Sigmoid colon (tissue), 4 donors: ENCODE data around the gene SOCS1.
"Not testable (repeated sequence)": the region's sequence is repeated elsewhere in the genome, so short reads cannot be mapped to it uniquely, and the experiment has no call there.

ENCODE experiments used
- CTCF ChIP-seq, 4 experiments: fragments of 450-650 bp in 3 of 4; fragments of 200-600 bp in 1 of 4; IDR thresholded peaks; one replicate each; pipeline ENCODE4 v1.5.1; 2016 to 2019; ENCODE audit warnings: antibody characterized with exemption in 4 of 4, mild to moderate bottlenecking in 3 of 4, moderate library complexity in 2 of 4
- POLR2A ChIP-seq, 2 donors: fragments of 450-650 bp; IDR thresholded peaks; one replicate each; pipeline ENCODE4 v1.6.1; 2016; ENCODE audit warnings: antibody characterized with exemption in 2 of 2, mild to moderate bottlenecking in 2 of 2, moderate library complexity in 2 of 2
- POLR2AphosphoS5 ChIP-seq, 4 donors: sonication (generic); formaldehyde crosslinking; IDR thresholded peaks; one replicate each; pipeline ENCODE4 v1.6.1; 2017; ENCODE audit warnings: antibody characterized with exemption in 4 of 4

DNA sequence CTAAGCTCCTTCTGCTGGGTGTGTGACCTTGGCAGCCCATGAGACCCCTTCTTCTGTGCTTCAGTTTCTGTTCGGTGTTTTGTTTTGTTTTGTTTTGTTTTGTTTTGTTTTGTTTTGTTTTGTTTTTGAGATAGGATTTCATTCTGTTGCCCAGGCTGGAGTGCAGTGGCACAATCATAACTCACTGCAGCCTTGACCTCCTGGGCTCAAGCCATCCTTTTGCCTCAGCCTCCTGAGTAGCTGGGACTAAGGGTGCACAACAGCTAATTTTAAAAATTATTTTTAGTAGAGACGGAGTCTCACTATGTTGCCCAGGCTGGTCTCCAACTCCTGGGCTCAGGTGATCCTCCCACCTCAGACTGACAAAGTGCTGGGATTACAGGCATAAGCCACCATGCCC is 35.5 kb downstream of the SOCS1 start:
- TF ChIP-seq CTCF, POLR2A, POLR2AphosphoS5 (IDR thresholded peaks at IDR 0.05): not testable (repeated sequence)
